GM21360 (cell line): Measurements from ENCODE around the gene CREBBP.
A peak's percentile ranks its signal among the peaks of the same experiment; 100 is the strongest.
"Not testable (repeated sequence)": the region's sequence is repeated elsewhere in the genome, so short reads cannot be mapped to it uniquely, and the experiment has no call there.

ENCODE experiments used
- ATAC-seq: cut with Tn5 transposase; IDR thresholded peaks from one replicate; pipeline ENCODE4 v1.9.1; 2021; ENCODE audit warnings: mild to moderate bottlenecking, moderate library complexity; ENCODE audit not compliant: unreplicated experiment

CREBBP gene

DNA sequence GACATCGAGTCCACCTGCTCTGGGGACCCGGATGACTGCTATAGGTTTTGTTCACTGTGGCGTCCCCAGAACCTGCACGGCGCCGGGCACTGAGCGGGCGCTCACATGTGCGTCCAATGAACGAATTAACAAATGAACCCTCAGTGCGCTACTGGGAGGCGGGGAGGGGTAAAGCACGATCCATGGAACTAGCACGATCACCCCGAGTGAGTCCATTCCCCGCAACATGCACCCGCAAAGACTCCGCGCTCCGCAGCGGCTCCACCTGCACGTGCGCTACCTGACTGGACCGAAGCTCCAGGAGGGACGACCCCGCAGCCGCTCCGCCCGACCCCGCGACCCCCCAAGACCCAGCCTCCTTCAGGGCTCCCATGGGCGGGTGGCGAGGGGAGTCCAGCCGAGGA is 163.7 kb downstream of the CREBBP start:
- peak; percentile 11 for ATAC-seq

GRCh38 chr16:3715430-3715829 is 165.1 kb downstream of the CREBBP start:
- ATAC-seq, result no peak

GRCh38 chr16:3714378-3714777 is 166.1 kb downstream of the CREBBP start:
- ATAC-seq, result not testable (repeated sequence)

DNA sequence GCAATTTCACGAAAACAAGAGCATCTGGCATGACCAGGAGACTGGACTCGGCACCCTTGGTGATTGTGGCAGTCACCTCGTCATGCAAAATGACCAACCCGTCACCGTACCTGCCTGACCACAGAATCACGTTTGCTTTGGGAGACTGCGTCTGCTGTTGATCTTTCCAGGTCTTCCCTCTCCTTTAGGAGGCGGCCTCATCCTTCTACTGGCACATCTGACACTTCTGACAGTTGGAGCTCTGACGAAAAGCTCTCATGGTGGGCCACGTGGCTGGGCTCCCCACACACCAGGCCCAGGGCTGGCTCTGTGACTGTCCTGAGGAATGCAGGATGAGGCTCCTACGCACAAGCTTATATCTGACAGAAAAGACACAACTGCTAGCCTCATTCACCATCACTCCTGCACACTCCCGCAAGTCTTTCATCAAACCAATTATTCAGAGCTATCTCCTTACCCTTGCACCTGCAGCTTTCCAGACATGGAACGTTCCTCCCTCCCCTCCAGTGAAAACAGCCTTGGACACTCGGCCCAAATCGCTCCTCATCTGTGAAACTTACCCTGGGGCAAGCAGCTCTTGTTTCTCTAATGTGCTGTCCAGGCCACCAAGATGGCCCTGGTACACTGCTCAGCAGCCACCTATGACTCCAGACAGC is 166.8 kb downstream of the CREBBP start:
- no peak for ATAC-seq

- no peak for ATAC-seq
These were observed 167.6 kb downstream of the CREBBP start for GRCh38 chr16:3712861-3713372.

DNA sequence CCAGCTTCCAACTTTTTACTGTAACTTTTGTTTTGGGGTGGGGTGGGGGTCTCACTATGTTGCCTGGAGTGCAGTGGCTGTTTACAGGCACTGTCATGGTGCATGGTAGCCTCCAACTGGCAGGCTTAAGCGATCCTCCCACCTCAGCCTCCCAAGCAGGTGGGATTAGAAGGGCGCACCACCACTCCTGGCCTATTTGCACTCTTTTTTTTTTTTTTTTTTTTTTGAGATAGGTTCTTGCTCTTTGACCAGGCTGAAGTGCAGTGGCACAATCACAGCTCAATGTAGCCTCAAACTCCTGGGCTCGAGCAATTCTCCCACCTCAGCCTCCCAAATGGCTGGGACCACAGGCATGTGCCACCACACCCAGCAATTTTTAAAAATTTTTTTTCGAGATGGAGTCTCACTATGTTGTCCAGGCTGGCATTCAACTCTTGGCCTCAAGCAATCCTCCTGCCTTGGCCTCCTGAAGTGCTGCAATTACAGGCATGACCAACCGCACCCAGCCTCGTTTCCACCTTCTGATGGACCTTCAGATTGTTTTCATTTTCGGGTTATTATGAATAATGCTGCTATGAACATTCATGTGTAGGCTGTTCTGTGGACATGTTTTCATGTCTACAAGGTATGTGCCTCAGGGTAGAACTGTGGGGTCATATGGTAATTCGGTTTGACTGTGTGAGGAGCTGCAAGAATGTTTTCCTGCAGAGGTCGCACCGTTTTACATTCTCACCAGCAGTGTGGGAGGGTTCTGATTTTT is 174.1 kb downstream of the CREBBP start:
- ATAC-seq, result no peak

- ATAC-seq, result no peak
These were observed 178.4 kb downstream of the CREBBP start for GRCh38 chr16:3702082-3702481.

GRCh38 chr16:3701531-3701930 is 179.0 kb downstream of the CREBBP start:
- ATAC-seq, result no peak

- ATAC-seq, result no peak
These were observed 181.6 kb downstream of the CREBBP start for GRCh38 chr16:3698941-3699340.

GRCh38 chr16:3696425-3697218 is 183.9 kb downstream of the CREBBP start:
- no peak for ATAC-seq

- ATAC-seq, result no peak
These were observed 184.7 kb downstream of the CREBBP start for GRCh38 chr16:3695610-3696369.

DNA sequence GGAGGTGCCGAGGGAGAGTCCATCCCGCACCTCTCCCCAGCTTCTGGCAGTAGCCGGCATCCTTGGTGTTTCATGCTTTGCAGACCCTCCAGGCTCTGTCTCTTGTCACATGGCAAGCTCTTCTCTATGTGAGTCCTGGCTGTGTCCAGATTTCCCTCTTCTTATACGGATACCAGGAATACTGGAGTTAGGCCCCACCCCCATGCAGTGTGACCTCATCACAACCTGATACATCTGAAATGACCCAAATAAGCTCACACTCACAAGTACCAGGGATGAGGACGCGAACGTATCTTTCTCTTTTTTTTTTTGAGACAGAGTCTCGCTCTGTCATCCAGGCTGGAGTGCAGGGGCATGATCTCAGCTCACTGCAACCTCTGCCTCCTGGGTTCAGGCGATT is 186.5 kb downstream of the CREBBP start:
- no peak for ATAC-seq

DNA sequence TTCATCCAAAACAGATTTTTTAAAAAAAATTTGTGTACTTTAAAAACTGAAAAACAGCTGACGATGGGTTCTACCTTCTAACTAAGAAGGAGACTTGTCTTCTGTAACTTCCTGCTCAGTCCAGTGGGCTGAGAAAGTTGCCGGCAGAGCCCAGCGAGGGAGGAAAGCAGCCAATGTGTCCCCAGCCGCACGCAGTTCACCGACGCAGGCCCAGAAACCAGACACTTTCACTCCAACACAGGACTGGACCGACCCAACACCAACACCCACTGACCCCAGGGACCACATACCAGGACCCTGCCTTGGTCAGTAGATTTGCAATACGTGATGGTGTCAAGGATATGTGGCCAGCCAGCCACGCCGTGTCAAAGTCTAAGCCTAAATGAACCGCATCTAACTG is 188.8 kb downstream of the CREBBP start:
- no peak for ATAC-seq

GRCh38 chr16:3690980-3691720 is 189.4 kb downstream of the CREBBP start:
- no peak for ATAC-seq

- peak; percentile 70 for ATAC-seq
These were observed 190.0 kb downstream of the CREBBP start for GRCh38 chr16:3690470-3690928.

GRCh38 chr16:3689731-3690130 is 190.8 kb downstream of the CREBBP start:
- no peak for ATAC-seq

- no peak for ATAC-seq
These were observed 192.7 kb downstream of the CREBBP start for GRCh38 chr16:3687792-3688191.

DNA sequence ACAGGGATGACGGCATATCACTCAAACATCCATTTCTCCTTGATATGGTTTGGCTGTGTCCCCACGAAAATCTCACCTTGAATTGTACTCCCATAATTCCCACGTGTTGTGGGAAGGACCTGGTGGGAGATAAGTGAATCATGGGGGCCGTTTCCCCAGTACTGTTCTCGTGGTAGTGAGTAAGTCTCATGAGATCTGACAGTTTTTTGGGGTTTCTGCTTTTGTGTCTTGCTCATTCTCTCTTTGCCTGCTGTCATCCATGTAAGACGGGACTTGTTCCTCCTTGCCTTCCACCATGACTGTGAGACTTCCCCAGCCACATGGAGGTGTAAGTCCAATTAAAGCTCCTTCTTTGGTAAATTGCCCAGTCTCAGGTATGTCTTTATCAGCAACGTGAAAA is 193.5 kb downstream of the CREBBP start:
- ATAC-seq, result no peak

GRCh38 chr16:3681206-3681605 is 199.3 kb downstream of the CREBBP start:
- ATAC-seq, result no peak

DNA sequence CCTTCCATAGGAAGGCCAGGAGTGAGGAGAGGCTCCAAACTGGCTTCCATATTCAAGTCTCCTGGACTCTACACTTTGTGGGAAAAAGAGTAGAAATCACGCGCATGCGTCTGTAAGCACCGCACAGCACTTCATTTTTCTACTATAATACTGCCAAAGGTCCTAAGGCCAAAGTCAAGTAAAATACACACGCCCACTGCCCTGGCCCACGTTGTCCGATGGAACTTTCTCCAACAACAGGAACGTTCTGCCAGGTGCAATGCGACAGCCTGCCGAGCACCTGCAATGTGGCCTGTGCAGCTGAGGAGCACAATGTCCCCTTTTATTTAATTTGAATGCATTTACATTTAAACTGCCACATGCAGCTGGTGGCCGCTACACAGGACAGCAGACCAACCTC is 202.5 kb downstream of the CREBBP start:
- ATAC-seq, result no peak
